ENCODE results near the gene HNRNPCL4.
"Not testable (repeated sequence)": the region's sequence is repeated elsewhere in the genome, so short reads cannot be mapped to it uniquely, and the experiment has no call there.

HNRNPCL4 gene

DNA sequence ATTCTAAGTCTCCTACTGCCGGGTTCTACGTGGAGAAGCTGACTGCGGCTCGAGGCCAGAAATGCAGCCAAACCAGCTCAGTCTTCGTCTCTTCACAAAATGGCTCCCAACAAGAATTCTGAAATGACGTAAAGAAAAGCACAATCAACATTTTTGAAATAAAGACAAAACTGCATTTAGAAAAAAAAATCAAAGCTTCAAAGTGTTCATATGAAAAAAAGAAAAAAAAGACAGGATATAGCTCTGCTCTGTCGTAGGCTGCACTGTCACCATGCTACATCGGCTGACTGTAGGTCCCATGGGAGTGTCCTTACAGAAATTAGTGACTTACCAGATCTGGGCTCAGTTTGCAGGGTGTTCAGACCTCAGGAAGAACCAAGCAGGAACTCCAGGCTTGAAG lies at the start of gene HNRNPCL4:
HNRNPCL4 (minus strand) TSS at position 101 of the 400 bp plus-strand sequence. CDS start 164 bp downstream, outside the sequence.
- DNase-seq (ENCODE audit: low spot score) = not testable (repeated sequence)

- not testable (repeated sequence) for DNase-seq (ENCODE audit: low spot score)
Observed at GRCh38 chr1:13208712-13209111, 43.3 kb upstream of the HNRNPCL4 start.

DNA sequence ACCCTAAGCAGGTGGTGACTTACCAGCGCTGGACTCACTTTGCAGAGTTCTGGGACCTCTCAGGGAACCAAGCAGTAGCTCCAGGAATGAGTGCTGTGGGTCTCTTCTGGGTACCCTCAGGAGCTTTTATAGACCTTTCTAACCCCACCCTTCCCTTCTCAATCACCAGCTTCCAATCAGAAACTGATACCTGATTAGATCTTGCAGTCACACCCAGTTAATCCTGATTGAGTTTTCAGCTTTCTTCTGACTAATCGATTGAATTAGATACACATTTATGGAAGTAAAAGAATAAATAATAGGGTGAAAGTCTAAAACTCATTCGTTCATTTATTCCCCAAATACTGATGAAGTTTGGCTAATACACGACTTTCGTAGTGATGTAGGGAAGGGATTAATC lies 35.9 kb upstream of the HNRNPCL4 start, which contains the start of gene PRAMEF13:
PRAMEF13 (minus strand) TSS at position 101 of the 400 bp plus-strand sequence. CDS start 1,820 bp downstream, outside the sequence.
- not testable (repeated sequence) for DNase-seq (ENCODE audit: low spot score)

DNA sequence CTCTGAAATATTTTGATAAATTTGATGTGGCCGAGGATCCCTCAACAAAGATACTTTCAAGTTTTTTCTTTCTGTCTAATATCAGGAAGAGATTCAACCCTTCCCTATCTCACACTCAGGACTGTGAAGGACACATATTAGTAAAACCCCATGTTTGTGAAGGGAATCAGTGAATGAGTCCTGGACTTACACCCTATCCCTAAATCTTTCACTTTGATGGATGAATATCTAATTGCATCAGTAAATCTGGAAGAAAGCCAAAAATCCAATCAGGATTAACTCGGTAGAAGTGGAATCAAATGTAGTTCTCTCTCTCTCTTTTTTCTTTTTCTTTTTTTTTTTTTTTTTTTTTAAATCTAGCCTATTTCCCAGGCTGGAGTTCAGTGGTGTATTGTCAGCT lies 6.1 kb upstream of the HNRNPCL4 start, which contains the start of gene PRAMEF9:
PRAMEF9 (plus strand) TSS at position 301 of the 400 bp plus-strand sequence. CDS start 3,433 bp downstream, outside the sequence.
- DNase-seq (ENCODE audit: low spot score) = not testable (repeated sequence)

GRCh38 chr1:13155909-13156308 lies 9.5 kb downstream of the HNRNPCL4 start, which contains the start of gene PRAMEF26:
Gene PRAMEF26 (minus strand): TSS chr1:13156009. CDS start chr1:13153095, 2,914 bp downstream.
- DNase-seq (ENCODE audit: low spot score) = not testable (repeated sequence)

DNA sequence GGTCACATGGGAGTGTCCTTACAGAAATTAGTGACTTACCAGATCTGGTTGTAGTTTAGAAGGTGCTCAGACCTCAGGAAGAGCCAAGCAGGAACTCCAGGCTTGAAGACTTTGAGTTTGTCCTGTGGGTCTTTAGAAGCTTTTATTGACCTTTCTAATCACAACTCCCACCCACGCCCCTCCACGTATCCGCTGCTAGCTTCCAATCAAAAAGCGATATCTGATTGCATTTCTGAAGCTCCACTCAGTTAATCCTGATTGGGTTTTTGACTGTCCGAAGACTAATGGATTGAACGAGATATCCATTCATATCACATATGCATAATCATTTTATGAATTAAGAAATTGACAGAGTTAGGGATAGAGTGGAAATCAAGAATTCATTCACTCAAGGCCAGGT lies 48.7 kb downstream of the HNRNPCL4 start, which contains the start of gene HNRNPCL2:
HNRNPCL2 (minus strand) TSS at position 101 of the 400 bp plus-strand sequence. CDS start 454 bp downstream, outside the sequence.
- not testable (repeated sequence) for DNase-seq (ENCODE audit: low spot score)
